Coronary artery (tissue), 2 donors: Measurements from ENCODE around the gene CSH2.
A peak's percentile ranks its signal among the peaks of the same experiment; 100 is the strongest.
"Not testable (repeated sequence)": the region's sequence is repeated elsewhere in the genome, so short reads cannot be mapped to it uniquely, and the experiment has no call there.

Source experiments
- DNase-seq: peaks from one replicate; pipeline ENCODE4 v3.0.0-alpha.2; 2017; ENCODE audit warnings: low spot score
- H3K27ac ChIP-seq, 2 donors: fragments of 200-600 bp; sonication (generic); one replicate each; pipeline ENCODE4 v1.5.1; 2016 to 2019
- H3K4me3 ChIP-seq: fragments of 200-600 bp; sonication (generic); 2 replicates; pipeline ENCODE4 v1.5.1; 2016; ENCODE audit warnings: mild to moderate bottlenecking, moderate library complexity
- CTCF ChIP-seq: fragments of 200-600 bp; sonication (generic); IDR thresholded peaks from one replicate; pipeline ENCODE4 v1.5.1; 2019; ENCODE audit warnings: antibody characterized with exemption

Gene CSH2

GRCh38 chr17:63866625-63867024, 6.9 kb downstream of the CSH2 start:
- H3K27ac ChIP-seq, DNase-seq, H3K4me3 ChIP-seq: not testable (repeated sequence)

GRCh38 chr17:63859257-63859656, 14.2 kb downstream of the CSH2 start:
- no peak for TF ChIP-seq CTCF
- Histone ChIP-seq H3K4me3 (no peak overlapping the region), H3K27ac (no peak overlapping the region)
- no peak for DNase-seq

GRCh38 chr17:63856425-63856824, 17.1 kb downstream of the CSH2 start:
- H3K4me3 ChIP-seq, DNase-seq, H3K27ac ChIP-seq: not testable (repeated sequence)

GRCh38 chr17:63855185-63855584, 18.3 kb downstream of the CSH2 start:
- TF ChIP-seq CTCF, result no peak
- no peak overlapping the region for H3K4me3 ChIP-seq
- no peak overlapping the region for H3K27ac ChIP-seq
- no peak for DNase-seq

- no peak overlapping the region for H3K27ac ChIP-seq
- no peak for DNase-seq
- no peak for TF ChIP-seq CTCF
- no peak overlapping the region for H3K4me3 ChIP-seq
These were observed 18.8 kb downstream of the CSH2 start for GRCh38 chr17:63854709-63855108.

- no peak overlapping the region for H3K27ac ChIP-seq
- no peak overlapping the region for H3K4me3 ChIP-seq
- no peak for DNase-seq
- TF ChIP-seq CTCF, result no peak
These were observed 20.2 kb downstream of the CSH2 start for GRCh38 chr17:63853260-63853659.

GRCh38 chr17:63850401-63850800, 23.1 kb downstream of the CSH2 start:
- DNase-seq, result no peak
- no peak overlapping the region for H3K27ac ChIP-seq
- no peak for TF ChIP-seq CTCF
- H3K4me3 ChIP-seq, result no peak overlapping the region

GRCh38 chr17:63848834-63849689, 24.4 kb downstream of the CSH2 start:
- TF ChIP-seq CTCF, result peak; percentile 25
- Histone ChIP-seq H3K4me3 (peak overlapping the region; percentile 67), H3K27ac (peak overlapping the region in 1 of 2 donors; percentile 68)
- peak; percentile 93 for DNase-seq
